Common myeloid progenitor, CD34-positive (primary cell): ENCODE results near the gene NACC1.
"Not testable (repeated sequence)": the region's sequence is repeated elsewhere in the genome, so short reads cannot be mapped to it uniquely, and the experiment has no call there.

Experiments used
- CTCF ChIA-PET: fragments of 350-600 bp; sonication (Branson Sonifier 250); formaldehyde crosslinking; loops from one replicate; lab custom pipeline; 2021; ENCODE audit warnings: antibody characterized with exemption; lab: Charles Lee
- POLR2A ChIA-PET: fragments of 350-600 bp; sonication (Branson Sonifier 250); formaldehyde crosslinking; loops from one replicate; lab custom pipeline; 2021; ENCODE audit warnings: antibody characterized with exemption; lab: Charles Lee
- DNase-seq, 3 donors: peaks; one replicate each; pipeline versions ENCODE4 v3.0.0 to v3.0.0-alpha.2; 2013
- H3K27ac ChIP-seq, 2 experiments: 1 replicate in 1 of 2; 2 replicates in 1 of 2; pipeline ENCODE4 v1.7.0; 2013; ENCODE audit warnings: inconsistent platforms in 2 of 2, low read length in 2 of 2, mild to moderate bottlenecking in 2 of 2, low read depth in 1 of 2, moderate library complexity in 1 of 2; ENCODE audit not compliant: severe bottlenecking in 2 of 2, insufficient read depth in 1 of 2, poor library complexity in 1 of 2
- H3K27me3 ChIP-seq, 5 experiments: replicated peaks in 2 of 5; 1 replicate in 3 of 5; 2 replicates in 2 of 5; pipeline versions ENCODE4 v1.6.1 to v1.7.0; 2013; ENCODE audit warnings: low read length in 4 of 5, mild to moderate bottlenecking in 2 of 5, moderate library complexity in 2 of 5, inconsistent platforms in 1 of 5; ENCODE audit not compliant: insufficient read depth in 5 of 5, control insufficient read depth in 4 of 5
- H3K36me3 ChIP-seq, 4 experiments: 1 replicate in 2 of 4; 2 replicates in 2 of 4; pipeline versions ENCODE4 v1.6.1 to v1.7.0; 2013; ENCODE audit warnings: low read length in 3 of 4, control low read depth in 1 of 4, mild to moderate bottlenecking in 1 of 4; ENCODE audit not compliant: control insufficient read depth in 4 of 4, insufficient read depth in 4 of 4
- H3K4me1 ChIP-seq, 4 experiments: 1 replicate in 3 of 4; 2 replicates in 1 of 4; pipeline versions ENCODE4 v1.6.1 to v1.7.1; 2013; ENCODE audit warnings: low read length in 3 of 4, mild to moderate bottlenecking in 3 of 4, control low read depth in 1 of 4, inconsistent platforms in 1 of 4, moderate library complexity in 1 of 4; ENCODE audit not compliant: control insufficient read depth in 4 of 4, insufficient read depth in 4 of 4; ENCODE audit errors: control extremely low read depth in 1 of 4
- H3K4me3 ChIP-seq, 7 experiments: 1 replicate in 4 of 7; 2 replicates in 3 of 7; pipeline versions ENCODE4 v1.5.1 to v1.7.0; 2013; ENCODE audit warnings: mild to moderate bottlenecking in 7 of 7, low read length in 6 of 7, moderate library complexity in 6 of 7, inconsistent platforms in 2 of 7, low read depth in 2 of 7, control low read depth in 1 of 7; ENCODE audit not compliant: insufficient read depth in 4 of 7, control insufficient read depth in 1 of 7; ENCODE audit errors: extremely low read depth in 1 of 7
- H3K9me3 ChIP-seq, 5 experiments: 1 replicate in 4 of 5; 2 replicates in 1 of 5; pipeline versions ENCODE4 v1.6.1 to v1.7.1; 2013; ENCODE audit warnings: low read length in 4 of 5, mild to moderate bottlenecking in 2 of 5, inconsistent platforms in 1 of 5, low read depth in 1 of 5, moderate library complexity in 1 of 5; ENCODE audit not compliant: control insufficient read depth in 4 of 5, insufficient read depth in 2 of 5; ENCODE audit errors: control extremely low read depth in 1 of 5
- WGBS: methylation state at CpG from one replicate; pipeline ENCODE4 v1.1.5; 2013; ENCODE audit not compliant: insufficient coverage; 5-methylcytosine and 5-hydroxymethylcytosine counted together

NACC1 gene

DNA sequence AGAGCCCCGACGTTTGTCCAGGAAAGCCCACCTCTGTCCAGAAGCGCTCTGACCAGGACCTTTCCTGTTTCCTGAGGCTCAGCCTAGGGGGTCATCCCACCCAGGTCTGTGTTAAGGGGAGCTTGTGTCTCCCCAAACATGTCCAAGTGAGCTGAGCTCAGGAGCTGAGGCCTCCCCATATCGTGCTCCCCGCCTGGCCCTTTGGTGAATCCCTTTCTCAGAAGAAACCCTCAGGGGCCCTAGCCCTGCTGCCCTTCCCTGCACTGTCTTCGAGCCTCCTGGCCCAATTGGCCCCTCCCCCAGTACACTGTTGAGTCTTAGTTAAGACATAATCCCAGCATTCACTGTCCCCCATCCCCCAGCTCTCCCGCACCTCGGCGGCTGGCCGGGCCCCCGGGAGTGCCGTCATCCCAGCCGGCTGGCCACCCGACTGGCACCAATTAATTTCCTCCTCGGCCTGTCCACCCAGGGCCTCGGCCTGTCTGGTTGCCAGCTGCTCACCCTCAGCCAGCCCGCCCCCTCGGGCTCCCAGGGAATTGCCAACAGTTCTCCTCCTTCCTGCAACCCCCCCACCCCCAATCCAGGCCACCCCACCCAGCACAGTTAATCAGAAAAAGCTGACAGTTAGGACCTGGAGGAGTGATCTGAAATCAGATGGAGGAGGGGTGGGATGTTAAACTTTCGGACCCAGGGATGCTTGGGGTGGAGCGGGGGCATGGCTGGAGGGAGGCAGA is 45.7 kb downstream of the NACC1 start:
- ChIA-PET POLR2A (interaction anchor here (0.6 to 6.5 kb wide), 7 partner anchors 8 to 63 kb away, joined by 3 to 95 read pairs (median 5); partner anchors contain the start of genes IER2, NACC1 and STX10), CTCF (interaction anchor here (1.0 to 6.1 kb wide), 9 partner anchors 7 to 99 kb away, joined by 3 to 32 read pairs (median 5); partner anchors contain the start of genes IER2 and STX10)
- Histone ChIP-seq H3K27ac (peak overlapping the region; percentile 58 to 83), H3K27me3 (no peaks in the 10 kb centered on the region), H3K4me1 (peaks cover 14 to 78% (median 70%) of the 10 kb centered on the region in 4 experiments), H3K36me3 (no peaks in the 10 kb centered on the region), H3K9me3 (no peaks in the 10 kb centered on the region), H3K4me3 (peak overlapping the region in 3 of 7 experiments; percentile 59 to 78 (median 70))
- WGBS, result 11% methylated on average over 7 of the region's 20 CpGs
- DNase-seq, result peak; percentile 54 to 80 (median 70)

DNA sequence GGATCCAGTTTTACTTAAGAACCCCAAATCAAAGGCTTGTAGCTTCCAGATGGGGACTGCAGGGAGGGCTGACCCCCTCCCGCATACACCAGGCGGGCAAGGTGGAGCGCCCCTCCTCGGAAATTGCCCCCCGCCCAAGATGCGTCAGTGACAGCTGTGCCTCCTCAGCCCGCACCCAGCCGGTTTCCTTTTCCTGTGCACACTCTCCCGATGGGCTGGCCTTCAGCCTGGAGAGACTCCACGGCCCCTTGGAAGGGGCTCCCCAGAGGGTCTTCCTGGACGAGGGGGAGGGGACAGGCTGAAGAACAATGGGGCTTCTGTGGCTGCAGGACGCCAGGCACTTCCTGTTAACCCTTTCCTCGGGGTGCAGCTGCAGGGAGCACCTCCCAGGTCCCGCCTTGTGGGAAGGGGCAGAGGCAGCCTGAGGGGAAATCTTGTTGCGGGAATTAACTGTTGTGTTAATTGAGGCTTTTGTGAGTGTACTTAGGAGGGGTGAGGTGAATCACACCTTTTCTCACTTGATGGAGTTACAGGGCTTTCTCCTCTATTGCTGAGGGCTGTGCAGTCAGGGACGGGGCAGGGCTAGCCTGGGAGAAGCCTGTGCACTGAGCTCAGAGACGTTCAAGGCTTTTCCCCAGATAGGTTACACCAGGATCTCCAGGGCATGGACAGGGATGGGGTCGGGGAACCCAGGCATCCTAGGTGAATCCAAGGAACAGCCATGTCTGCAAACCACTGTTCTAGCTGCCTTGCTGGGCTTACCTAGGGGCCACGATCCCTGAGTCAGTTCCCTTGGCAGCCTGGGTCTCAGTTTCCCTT is 46.5 kb downstream of the NACC1 start:
- 9% methylated on average over 18 of the region's 19 CpGs for WGBS
- Histone ChIP-seq H3K36me3 (no peaks in the 10 kb centered on the region), H3K4me3 (peak overlapping the region in 6 of 7 experiments; percentile 1 to 78 (median 32)), H3K4me1 (peaks cover 14 to 82% (median 71%) of the 10 kb centered on the region in 4 experiments), H3K27me3 (no peaks in the 10 kb centered on the region), H3K9me3 (no peaks in the 10 kb centered on the region), H3K27ac (peak overlapping the region; percentile 15 to 83)
- ChIA-PET POLR2A (interaction anchor here (0.6 to 6.5 kb wide), 7 partner anchors 9 to 63 kb away, joined by 3 to 95 read pairs (median 5); partner anchors contain the start of genes IER2 and STX10), CTCF (interaction anchor here (1.2 to 6.1 kb wide), 8 partner anchors 8 to 28 kb away, joined by 4 to 32 read pairs (median 6); partner anchors contain the start of genes IER2 and STX10)
- peak; percentile 77 to 96 (median 95) for DNase-seq

DNA sequence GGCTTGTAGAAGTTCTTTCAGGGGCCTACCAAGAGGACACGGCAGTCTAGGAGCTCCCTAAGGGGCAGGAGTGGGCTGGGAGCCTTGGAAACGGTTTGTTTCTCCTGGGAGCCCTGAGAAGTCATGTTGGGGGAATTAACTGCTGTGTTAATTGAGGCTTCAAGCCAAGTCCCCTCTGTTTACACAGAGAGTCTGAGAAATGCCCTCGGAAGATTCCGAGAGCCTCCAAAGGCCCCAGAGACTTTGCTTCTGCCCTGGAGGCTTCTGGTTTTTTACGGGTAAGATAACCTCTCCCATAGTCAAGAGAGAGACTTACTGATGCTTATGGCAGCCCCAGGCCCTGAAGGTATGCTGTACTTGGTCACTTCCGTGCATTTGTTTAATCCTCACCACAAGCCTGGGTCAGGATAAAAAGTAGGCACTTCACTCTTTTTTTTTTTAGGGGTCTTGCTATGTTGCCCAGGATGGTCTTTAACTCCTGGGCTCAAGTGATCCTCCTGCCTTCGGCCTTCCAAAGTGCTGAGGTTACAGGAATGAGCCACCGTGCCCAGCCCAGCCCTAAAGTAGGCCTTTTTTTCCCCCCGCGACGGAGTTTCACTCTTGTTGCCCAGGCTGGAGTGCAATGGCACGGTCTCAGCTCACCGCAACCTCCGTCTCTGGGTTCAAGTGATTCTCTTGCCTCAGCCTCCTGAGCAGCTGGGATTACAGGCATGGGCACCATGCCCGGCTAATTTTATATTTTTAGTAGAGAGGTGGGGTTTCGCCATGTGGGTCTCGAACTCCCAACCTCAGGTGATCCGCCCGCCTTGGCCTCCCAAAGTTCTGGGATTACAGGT is 47.3 kb downstream of the NACC1 start:
- H3K36me3 ChIP-seq, result no peaks in the 10 kb centered on the region
- no peaks in the 10 kb centered on the region for H3K27me3 ChIP-seq
- H3K4me1 ChIP-seq, result peaks cover 14 to 86% (median 71%) of the 10 kb centered on the region in 4 experiments
- no peaks in the 10 kb centered on the region for H3K9me3 ChIP-seq
- POLR2A ChIA-PET, result interaction anchor here (2.2 to 6.5 kb wide), 3 partner anchors 10 to 61 kb away, joined by 9 to 95 read pairs (median 32); no protein-coding TSS in a partner anchor
- peak overlapping the region; percentile 15 to 83 for H3K27ac ChIP-seq
- no peak for DNase-seq
- H3K4me3 ChIP-seq, result peak overlapping the region in 5 of 7 experiments; percentile 1 to 78 (median 29)
- CTCF ChIA-PET, result interaction anchor here (1.9 to 6.1 kb wide), 4 partner anchors 9 to 17 kb away, joined by 4 to 32 read pairs (median 5); partner anchors contain the start of genes IER2 and STX10
- WGBS, result 83% methylated on average over 19 of the region's 19 CpGs

DNA sequence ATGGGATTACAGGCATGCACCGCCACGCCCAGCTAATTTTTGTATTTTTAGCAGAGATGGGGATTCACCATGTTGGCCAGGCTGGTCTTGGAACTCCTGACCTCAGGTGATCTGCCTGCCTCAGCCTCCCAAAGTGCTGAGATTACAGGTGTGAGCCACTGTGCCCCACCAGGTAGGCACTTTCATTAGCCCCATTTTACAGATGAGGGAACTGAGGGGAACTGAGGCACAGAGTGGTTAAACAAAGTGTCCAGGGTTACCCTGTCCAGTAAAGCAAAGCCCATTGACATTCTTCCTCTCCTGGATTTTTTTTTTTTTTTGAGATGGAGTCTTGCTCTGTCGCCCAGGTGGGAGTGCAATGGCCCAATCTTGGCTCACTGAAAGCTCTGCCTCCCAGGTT is 48.1 kb downstream of the NACC1 start:
- H3K27ac ChIP-seq, H3K27me3 ChIP-seq, H3K4me3 ChIP-seq, H3K36me3 ChIP-seq, DNase-seq, H3K9me3 ChIP-seq: not testable (repeated sequence)
- H3K4me1 ChIP-seq, result peaks cover 14 to 82% (median 69%) of the 10 kb centered on the region in 4 experiments
- WGBS, result 100% methylated on average over 3 of the region's 3 CpGs
- ChIA-PET POLR2A (interaction anchor here (6.5 kb wide), 1 partner anchor 11 kb away, joined by 95 read pairs; no protein-coding TSS in a partner anchor), CTCF (interaction anchor here (1.9 to 6.1 kb wide), 2 partner anchors 10 to 16 kb away, joined by 6 to 32 read pairs; no protein-coding TSS in a partner anchor)

DNA sequence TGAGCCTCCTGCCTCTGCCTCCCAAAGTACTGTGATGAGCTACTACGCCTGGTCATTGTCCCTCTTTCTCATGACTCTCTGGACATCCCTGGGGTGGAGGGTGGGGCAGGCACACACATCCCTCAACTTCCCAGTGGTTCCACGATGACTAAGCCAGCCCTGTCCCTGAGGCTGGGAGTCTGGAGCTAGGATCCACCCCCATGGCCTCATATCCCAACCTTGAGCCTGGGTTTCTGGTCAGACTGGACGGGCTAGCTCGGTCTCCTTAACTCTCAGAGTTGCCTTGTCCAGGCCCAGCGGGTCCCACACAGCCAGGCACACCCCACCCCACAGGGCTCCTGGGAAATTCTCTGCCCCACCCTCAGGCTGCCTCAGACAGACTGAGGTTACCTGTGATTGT is 51.7 kb downstream of the NACC1 start:
- ChIA-PET CTCF (interaction anchor here (0.8 to 2.7 kb wide), 9 partner anchors 11 to 93 kb away, joined by 3 to 16 read pairs (median 4); no protein-coding TSS in a partner anchor), POLR2A (interaction anchor here (1.8 kb wide), 1 partner anchor 15 kb away, joined by 6 read pairs; no protein-coding TSS in a partner anchor)
- WGBS, result 94% methylated on average over 5 of the region's 5 CpGs

DNA sequence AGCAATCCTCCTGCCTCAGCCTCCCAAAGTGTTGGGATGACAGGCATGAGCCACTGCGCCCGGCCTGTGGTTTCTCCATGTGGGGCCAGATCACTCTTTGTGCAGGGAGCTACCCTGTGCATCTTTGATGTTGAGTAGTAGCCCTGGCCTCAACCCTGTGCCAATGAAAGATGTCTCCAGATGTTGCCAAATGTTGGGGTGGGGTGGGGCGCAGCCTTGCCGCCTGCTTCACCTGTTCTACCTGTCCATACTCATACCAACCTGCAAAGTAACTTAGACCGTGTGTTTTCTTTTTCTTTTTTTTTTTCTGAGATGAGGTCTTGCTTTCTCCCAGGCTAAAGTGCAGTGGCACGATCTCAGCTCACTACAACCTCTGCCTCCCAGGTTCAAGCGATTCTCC is 53.1 kb downstream of the NACC1 start:
- ChIA-PET POLR2A (no interaction called here), CTCF (interaction anchor here (1.1 to 2.7 kb wide), 2 partner anchors 10 to 15 kb away, joined by 4 to 16 read pairs; no protein-coding TSS in a partner anchor)
- H3K36me3 ChIP-seq, result no peaks in the 10 kb centered on the region
- H3K9me3 ChIP-seq, result no peaks in the 10 kb centered on the region
- no peak overlapping the region for H3K4me3 ChIP-seq
- H3K27me3 ChIP-seq, result no peaks in the 10 kb centered on the region
- H3K4me1 ChIP-seq, result peaks cover 7 to 42% (median 36%) of the 10 kb centered on the region in 4 experiments
- WGBS, result 100% methylated on average over 5 of the region's 7 CpGs
- DNase-seq, result no peak
- no peak overlapping the region for H3K27ac ChIP-seq

More for the DNA sequence above, 51.7 kb downstream of the NACC1 start:
- Histone ChIP-seq H3K4me3 (no peak overlapping the region), H3K36me3 (no peaks in the 10 kb centered on the region), H3K27me3 (no peaks in the 10 kb centered on the region), H3K27ac (no peak overlapping the region), H3K4me1 (peaks cover 11 to 56% (median 49%) of the 10 kb centered on the region in 4 experiments), H3K9me3 (no peaks in the 10 kb centered on the region)
- no peak for DNase-seq
